H9 (cell line): ENCODE results near the gene GJB4. TPM values are rescaled to one million over a fixed set of nuclear protein-coding genes. Genes with fewer than 3 reads are reported as not detected.

ENCODE experiments used
- DNase-seq: peaks from one replicate; pipeline ENCODE4 v3.0.0-alpha.2; 2017
- H2AFZ ChIP-seq: one replicate; pipeline ENCODE4 v1.6.1; 2013; ENCODE audit warnings: mild to moderate bottlenecking, low read length, control low read depth, moderate library complexity
- H2AK5ac ChIP-seq: 2 replicates; pipeline ENCODE4 v1.6.1; 2013; ENCODE audit warnings: low read length, control low read depth, mixed read lengths; ENCODE audit not compliant: insufficient read length
- H2BK120ac ChIP-seq: one replicate; pipeline ENCODE4 v1.6.1; 2013; ENCODE audit warnings: low read depth, mild to moderate bottlenecking, low read length, control low read depth, inconsistent platforms; ENCODE audit not compliant: poor library complexity, severe bottlenecking
- H2BK12ac ChIP-seq: 2 replicates; pipeline ENCODE4 v1.6.1; 2013; ENCODE audit warnings: low read length, control low read depth, mixed read lengths, low read depth; ENCODE audit not compliant: insufficient read length
- H2BK15ac ChIP-seq: 2 replicates; pipeline ENCODE4 v1.6.1; 2013; ENCODE audit warnings: low read depth, low read length, control low read depth
- H2BK20ac ChIP-seq: one replicate; pipeline ENCODE4 v1.6.1; 2013; ENCODE audit warnings: low read depth, mild to moderate bottlenecking, low read length, control low read depth, inconsistent platforms; ENCODE audit not compliant: poor library complexity, severe bottlenecking
- H2BK5ac ChIP-seq: 2 replicates; pipeline ENCODE4 v1.6.1; 2013; ENCODE audit warnings: low read length, control low read depth, mixed read lengths; ENCODE audit not compliant: insufficient read length
- H3K14ac ChIP-seq: 2 replicates; pipeline ENCODE4 v1.6.1; 2013; ENCODE audit warnings: low read length, control low read depth; ENCODE audit not compliant: insufficient read depth
- H3K18ac ChIP-seq: 2 replicates; pipeline ENCODE4 v1.6.1; 2013; ENCODE audit warnings: low read depth, mild to moderate bottlenecking, mixed read lengths, low read length, control low read depth; ENCODE audit not compliant: insufficient read length
- H3K23ac ChIP-seq: 2 replicates; pipeline ENCODE4 v1.6.1; 2013; ENCODE audit warnings: low read length, control low read depth, mixed read lengths, low read depth; ENCODE audit not compliant: insufficient read length
- H3K23me2 ChIP-seq: 2 replicates; pipeline ENCODE4 v1.6.1; 2013; ENCODE audit warnings: low read depth, mild to moderate bottlenecking, mixed read lengths, low read length, control low read depth; ENCODE audit not compliant: insufficient read length, poor library complexity, severe bottlenecking
- H3K27ac ChIP-seq: 2 replicates; pipeline ENCODE4 v1.5.1; 2013; ENCODE audit warnings: low read length, control low read depth, mixed read lengths, low read depth; ENCODE audit not compliant: insufficient read length
- H3K27me3 ChIP-seq: 2 replicates; pipeline ENCODE4 v1.6.1; 2013; ENCODE audit warnings: low read length, control low read depth, inconsistent platforms; ENCODE audit not compliant: insufficient read depth
- H3K4ac ChIP-seq: 2 replicates; pipeline ENCODE4 v1.6.1; 2013; ENCODE audit warnings: low read depth, mild to moderate bottlenecking, control low read depth, inconsistent platforms, low read length, moderate library complexity
- H3K4me1 ChIP-seq: 2 replicates; pipeline ENCODE4 v1.6.1; 2013; ENCODE audit warnings: low read length, control low read depth, inconsistent platforms; ENCODE audit not compliant: insufficient read depth
- H3K4me2 ChIP-seq: 2 replicates; pipeline ENCODE4 v1.6.1; 2013; ENCODE audit warnings: low read length, control low read depth, mixed read lengths; ENCODE audit not compliant: insufficient read length, insufficient read depth
- H3K56ac ChIP-seq: 2 replicates; pipeline ENCODE4 v1.6.1; 2013; ENCODE audit warnings: low read depth, mild to moderate bottlenecking, mixed read lengths, low read length, control low read depth; ENCODE audit not compliant: insufficient read length
- H3K79me1 ChIP-seq: 2 replicates; pipeline ENCODE4 v1.6.1; 2013; ENCODE audit warnings: low read depth, mild to moderate bottlenecking, moderate library complexity, low read length, control low read depth, inconsistent platforms; ENCODE audit not compliant: insufficient read depth, poor library complexity, severe bottlenecking
- H3K79me2 ChIP-seq: 2 replicates; pipeline ENCODE4 v1.6.1; 2013; ENCODE audit warnings: low read length, control low read depth, inconsistent platforms; ENCODE audit not compliant: insufficient read depth
- H3K9ac ChIP-seq: 2 replicates; pipeline ENCODE4 v1.6.1; 2013; ENCODE audit warnings: low read length, control low read depth, mixed read lengths; ENCODE audit not compliant: insufficient read length; ENCODE audit errors: extremely low read depth
- H3K9me3 ChIP-seq: one replicate; pipeline ENCODE4 v1.6.1; 2013; ENCODE audit warnings: low read depth, low read length, inconsistent platforms; ENCODE audit not compliant: control insufficient read depth
- H3T11ph ChIP-seq: one replicate; pipeline ENCODE4 v1.6.1; 2013; ENCODE audit warnings: mild to moderate bottlenecking, low read length, control low read depth, inconsistent platforms
- H4K20me1 ChIP-seq: one replicate; pipeline ENCODE4 v1.6.1; 2013; ENCODE audit not compliant: control insufficient read depth, insufficient read length, insufficient read depth
- H4K5ac ChIP-seq: 2 replicates; pipeline ENCODE4 v1.6.1; 2013; ENCODE audit warnings: low read depth, mild to moderate bottlenecking, mixed read lengths, low read length, control low read depth; ENCODE audit not compliant: insufficient read length
- H4K8ac ChIP-seq: replicated peaks from 2 replicates; pipeline ENCODE4 v1.6.1; 2013; ENCODE audit warnings: low read length, control low read depth, mixed read lengths, low read depth; ENCODE audit not compliant: insufficient read length
- H4K91ac ChIP-seq: 2 replicates; pipeline ENCODE4 v1.6.1; 2013; ENCODE audit warnings: low read depth, mild to moderate bottlenecking, moderate library complexity, mixed read lengths, low read length, control low read depth; ENCODE audit not compliant: insufficient read length
- H3K27ac Mint-ChIP-seq, 3 experiments: 2 replicates in 2 of 3; 3 replicates in 1 of 3; pipeline ENCODE4 v1.8.0; 2020 to 2021; ENCODE audit warnings: mixed read lengths in 3 of 3, mild to moderate bottlenecking in 1 of 3, moderate library complexity in 1 of 3
- H3K27me3 Mint-ChIP-seq: 2 replicates; pipeline ENCODE4 v1.8.0; 2021; ENCODE audit warnings: low read depth, mild to moderate bottlenecking, moderate library complexity, mixed read lengths
- H3K36me3 Mint-ChIP-seq, 3 experiments: 2 replicates in 2 of 3; 3 replicates in 1 of 3; pipeline ENCODE4 v1.8.0; 2020 to 2021; ENCODE audit warnings: low read depth in 3 of 3, mixed read lengths in 3 of 3; ENCODE audit not compliant: insufficient read depth in 1 of 3
- H3K4me1 Mint-ChIP-seq, 2 experiments: 2 replicates each; pipeline ENCODE4 v1.8.0; 2020; ENCODE audit warnings: mixed read lengths in 2 of 2
- H3K4me3 Mint-ChIP-seq, 2 experiments: 2 replicates in 1 of 2; 3 replicates in 1 of 2; pipeline ENCODE4 v1.8.0; 2020 to 2021; ENCODE audit warnings: mild to moderate bottlenecking in 2 of 2, mixed read lengths in 2 of 2, moderate library complexity in 1 of 2
- H3K9me3 Mint-ChIP-seq, 2 experiments: 2 replicates in 1 of 2; 3 replicates in 1 of 2; pipeline ENCODE4 v1.8.0; 2020; ENCODE audit warnings: mild to moderate bottlenecking in 2 of 2, mixed read lengths in 2 of 2, moderate library complexity in 1 of 2
- CTCF ChIP-seq: fragments of 200-600 bp; sonication (generic); conservative IDR thresholded peaks from 3 replicates; pipeline ENCODE4 v1.8.0; 2021; ENCODE audit warnings: antibody characterized with exemption, mild to moderate bottlenecking
- WGBS: extraction: QIAGEN DNeasy Blood & Tissue Kit; methylation state at CpG from one replicate; pipeline ENCODE4 v1.1.7; 2013; ENCODE audit warnings: missing lambda C conversion rate, low lambda C conversion rate, mixed read lengths; ENCODE audit not compliant: insufficient read length; ENCODE audit errors: extremely low coverage; 5-methylcytosine and 5-hydroxymethylcytosine counted together
- total RNA-seq: library from RNA; stranded (reverse); gene quantifications from 2 replicates; pipeline ENCODE4 v1.2.1, GENCODE V29; 2021

The GJB4 gene
- total RNA-seq, 1 experiment from 2014 or later, result not detected

GRCh38 chr1:34779962-34780361, 20.4 kb downstream of the GJB4 start:
- H3K79me2 ChIP-seq, result no peaks in the 10 kb centered on the region
- H3K79me1 ChIP-seq, result no peaks in the 10 kb centered on the region
- H2AK5ac ChIP-seq, result no peak overlapping the region
- H4K91ac ChIP-seq, result no peak overlapping the region
- H3K4me1 ChIP-seq, result no peaks in the 10 kb centered on the region
- WGBS, result no CpG with 5 or more reads among the region's 5 CpGs
- DNase-seq, result no peak
- H3K9ac ChIP-seq, result no peak overlapping the region
- H3K27ac ChIP-seq, result no peak overlapping the region
- no peak overlapping the region for H3K14ac ChIP-seq
- no peak overlapping the region for H2BK20ac ChIP-seq
- no peak overlapping the region for H3K56ac ChIP-seq
- no peak overlapping the region for H3T11ph ChIP-seq
- no peak for TF ChIP-seq CTCF
- no peak overlapping the region for H2BK120ac ChIP-seq
- H2BK15ac ChIP-seq, result no peak overlapping the region
- no peak overlapping the region for H2BK5ac ChIP-seq
- H3K23me2 ChIP-seq, result peaks cover 13% of the 10 kb centered on the region
- no peaks in the 10 kb centered on the region for H3K9me3 ChIP-seq
- H3K27ac Mint-ChIP-seq, result no peak overlapping the region
- H2AFZ ChIP-seq, result no peak overlapping the region
- H3K4me2 ChIP-seq, result no peak overlapping the region
- no peak overlapping the region for H3K23ac ChIP-seq
- H3K9me3 Mint-ChIP-seq, result no peaks in the 10 kb centered on the region
- H2BK12ac ChIP-seq, result no peak overlapping the region
- H3K4ac ChIP-seq, result no peak overlapping the region
- H3K27me3 ChIP-seq, result peaks cover 4% of the 10 kb centered on the region; the same call in 1 of the 2 replicates
- peaks cover 44% of the 10 kb centered on the region for H3K27me3 Mint-ChIP-seq
- no peak overlapping the region for H4K8ac ChIP-seq
- H4K20me1 ChIP-seq, result no peaks in the 10 kb centered on the region
- no peak overlapping the region; a peak in 1 of 5 replicates for H3K4me3 Mint-ChIP-seq
- peaks cover 7 to 9% of the 10 kb centered on the region in 2 experiments for H3K4me1 Mint-ChIP-seq
- H4K5ac ChIP-seq, result no peak overlapping the region
- no peaks in the 10 kb centered on the region for H3K36me3 Mint-ChIP-seq
- no peak overlapping the region for H3K18ac ChIP-seq
